ENCODE data around the gene BRCA2.

DNA sequence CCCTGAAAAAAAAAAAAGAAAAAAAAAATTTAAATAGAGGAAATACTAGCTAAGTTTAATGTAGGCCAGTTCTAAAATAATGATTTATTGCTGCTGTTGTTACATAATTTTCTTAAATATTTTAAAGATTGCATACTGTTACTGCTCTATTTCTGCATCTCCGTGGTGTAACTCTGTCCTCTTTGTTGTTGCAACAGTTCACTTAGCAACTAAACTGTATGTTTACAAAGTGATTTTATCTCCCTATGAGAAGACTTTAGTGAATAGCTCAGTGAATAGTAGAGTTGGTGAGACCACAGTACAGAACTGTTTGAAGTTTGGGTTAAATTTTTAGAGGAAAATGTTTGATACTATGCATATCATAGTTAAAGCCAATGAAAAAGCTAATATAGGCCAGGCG is 19.4 kb downstream of the BRCA2 start:
- TF ChIP-seq, protein P1, sequence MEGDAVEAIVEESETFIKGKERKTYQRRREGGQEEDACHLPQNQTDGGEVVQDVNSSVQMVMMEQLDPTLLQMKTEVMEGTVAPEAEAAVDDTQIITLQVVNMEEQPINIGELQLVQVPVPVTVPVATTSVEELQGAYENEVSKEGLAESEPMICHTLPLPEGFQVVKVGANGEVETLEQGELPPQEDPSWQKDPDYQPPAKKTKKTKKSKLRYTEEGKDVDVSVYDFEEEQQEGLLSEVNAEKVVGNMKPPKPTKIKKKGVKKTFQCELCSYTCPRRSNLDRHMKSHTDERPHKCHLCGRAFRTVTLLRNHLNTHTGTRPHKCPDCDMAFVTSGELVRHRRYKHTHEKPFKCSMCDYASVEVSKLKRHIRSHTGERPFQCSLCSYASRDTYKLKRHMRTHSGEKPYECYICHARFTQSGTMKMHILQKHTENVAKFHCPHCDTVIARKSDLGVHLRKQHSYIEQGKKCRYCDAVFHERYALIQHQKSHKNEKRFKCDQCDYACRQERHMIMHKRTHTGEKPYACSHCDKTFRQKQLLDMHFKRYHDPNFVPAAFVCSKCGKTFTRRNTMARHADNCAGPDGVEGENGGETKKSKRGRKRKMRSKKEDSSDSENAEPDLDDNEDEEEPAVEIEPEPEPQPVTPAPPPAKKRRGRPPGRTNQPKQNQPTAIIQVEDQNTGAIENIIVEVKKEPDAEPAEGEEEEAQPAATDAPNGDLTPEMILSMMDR (IDR thresholded peaks at IDR 0.05) = no peak
- no peak for TF ChIP-seq POLR2A (IDR thresholded peaks at IDR 0.05)

Measured in thyroid gland (tissue), 4 donors.